GM12878 (cell line): ENCODE results near the gene EHD1. TPM values are rescaled to one million over a fixed set of nuclear protein-coding genes. Genes with fewer than 3 reads are reported as not detected.

Experiments
- CHD1 ChIP-seq: IDR thresholded peaks from 2 replicates; pipeline ENCODE4 v1.6.1; 2012; ENCODE audit warnings: low read depth, low read length, improper control_type of control experiment
- CHD2 ChIP-seq: IDR thresholded peaks from 2 replicates; pipeline ENCODE4 v1.6.1; 2011; ENCODE audit warnings: low read depth, low read length, improper control_type of control experiment, borderline replicate concordance
- FOXK2 ChIP-seq: fragments of 450-650 bp; IDR thresholded peaks from 2 replicates; pipeline ENCODE4 v1.6.1; 2017; ENCODE audit warnings: mild to moderate bottlenecking, moderate library complexity
- KDM1A ChIP-seq: fragments of 200-600 bp; sonication (generic); IDR thresholded peaks from 2 replicates; pipeline ENCODE4 v1.6.1; 2016; ENCODE audit warnings: borderline replicate concordance
- MXI1 ChIP-seq: fragments of 150-350 bp; IDR thresholded peaks from 2 replicates; pipeline ENCODE4 v1.6.1; 2011; ENCODE audit warnings: low read depth, mild to moderate bottlenecking, inconsistent platforms, low read length, improper control_type of control experiment
- NBN ChIP-seq: fragments of 450-650 bp; IDR thresholded peaks from 2 replicates; pipeline ENCODE4 v1.6.1; 2016
- NR2C1 ChIP-seq: fragments of 450-650 bp; IDR thresholded peaks from 2 replicates; pipeline ENCODE4 v1.6.1; 2017; ENCODE audit warnings: antibody characterized with exemption, mild to moderate bottlenecking, moderate library complexity
- POLR2AphosphoS2 ChIP-seq: IDR thresholded peaks from 2 replicates; pipeline ENCODE4 v1.6.1; 2011; ENCODE audit warnings: low read depth, mild to moderate bottlenecking, low read length, improper control_type of control experiment, moderate library complexity
- RELA ChIP-seq: fragments of 450-650 bp; IDR thresholded peaks from 2 replicates; pipeline ENCODE4 v1.8.0; 2014; ENCODE audit warnings: borderline replicate concordance; ENCODE audit not compliant: partially characterized antibody
- SIN3A ChIP-seq: IDR thresholded peaks from 2 replicates; pipeline ENCODE4 v1.6.1; 2012; ENCODE audit warnings: low read depth, low read length, improper control_type of control experiment
- SMARCA5 ChIP-seq: fragments of 450-650 bp; IDR thresholded peaks from 2 replicates; pipeline ENCODE4 v1.6.1; 2017; ENCODE audit warnings: mild to moderate bottlenecking
- SMC3 ChIP-seq: IDR thresholded peaks from 2 replicates; pipeline ENCODE4 v1.6.1; 2011; ENCODE audit warnings: low read length, improper control_type of control experiment, borderline replicate concordance
- SP1 ChIP-seq: IDR thresholded peaks from one replicate; pipeline ENCODE4 v1.6.1; 2011; ENCODE audit warnings: low read depth, low read length
- SUZ12 ChIP-seq: fragments of 200-600 bp; sonication (generic); IDR thresholded peaks from one replicate; pipeline ENCODE4 v1.6.1; 2018; ENCODE audit warnings: antibody characterized with exemption, mild to moderate bottlenecking; ENCODE audit not compliant: unreplicated experiment
- TCF3 ChIP-seq: IDR thresholded peaks from 2 replicates; pipeline ENCODE4 v1.6.1; 2012; ENCODE audit warnings: low read depth, mild to moderate bottlenecking, low read length, borderline replicate concordance; ENCODE audit not compliant: insufficient read depth
- YY1 ChIP-seq: IDR thresholded peaks from 2 replicates; pipeline ENCODE4 v1.6.1; 2011; ENCODE audit warnings: low read depth, mild to moderate bottlenecking, low read length
- ZNF24 ChIP-seq: fragments of 450-650 bp; IDR thresholded peaks from 2 replicates; pipeline ENCODE4 v1.6.1; 2017; ENCODE audit warnings: antibody characterized with exemption, mild to moderate bottlenecking
- ZNF622 ChIP-seq: fragments of 450-650 bp; IDR thresholded peaks from 2 replicates; pipeline ENCODE4 v1.6.1; 2017; ENCODE audit warnings: mild to moderate bottlenecking, inconsistent platforms
- ZNF687 ChIP-seq: fragments of 450-650 bp; IDR thresholded peaks from 2 replicates; pipeline ENCODE4 v1.6.1; 2017; ENCODE audit warnings: mild to moderate bottlenecking, moderate library complexity
- polyA plus RNA-seq, 11 experiments: library from polyadenylated mRNA; depleted of rRNA in 4 of 11; unstranded in 6 of 11; stranded (reverse) in 5 of 11; fragments of >200 nt; fragmentation: Nextera tagmentation in 4 of 11; fragmentation: Illumina TruSeq in 1 of 11; extraction: Ambion mirVana in 4 of 11; extraction: Trizol in 1 of 11; gene quantifications; 1 replicate in 1 of 11; 2 replicates in 10 of 11; pipeline versions ENCODE4 v1.2.1 to v1.2.3, GENCODE V29; 2011 to 2016; ENCODE audit warnings: inconsistent platforms in 2 of 11, missing spikeins in 2 of 11, low read depth in 1 of 11
- total RNA-seq, 4 experiments: library from RNA; depleted of rRNA in 3 of 4; stranded (reverse); fragments of >200 nt in 3 of 4; fragmentation: Illumina TruSeq in 1 of 4; extraction: Trizol in 1 of 4; gene quantifications; 2 replicates each; pipeline versions ENCODE4 v1.2.1 to v1.2.3, GENCODE V29; 2013 to 2021
- TF ChIP-seq, protein P1 (sequence below): fragments of 450-650 bp; IDR thresholded peaks from 2 replicates; pipeline ENCODE4 v1.6.1; 2017; ENCODE audit warnings: mild to moderate bottlenecking, moderate library complexity
- TF ChIP-seq, protein P2 (sequence below): fragments of 450-650 bp; IDR thresholded peaks from 2 replicates; pipeline ENCODE4 v1.6.1; 2017; ENCODE audit warnings: mild to moderate bottlenecking, low read depth, inconsistent platforms; ENCODE audit not compliant: poor library complexity, severe bottlenecking
- TF ChIP-seq, protein P3 (sequence below): IDR thresholded peaks from 2 replicates; pipeline ENCODE4 v1.6.1; 2012; ENCODE audit warnings: low read depth, low read length, improper control_type of control experiment

The EHD1 gene
- total and polyA plus RNA-seq, 10 of the 15 experiments (the other 5 are each of a cell fraction or from before 2014, with no cell fraction given), result 1.0 to 165 (median 66.5) TPM

- TF ChIP-seq ZNF687 (no peak), YY1 (no peak), NR2C1 (no peak), SUZ12 (no peak), NBN (peak; percentile 14; the same call in 1 of the 2 replicates), FOXK2 (no peak), TCF3 (no peak), CHD2 (no peak), POLR2AphosphoS2 (no peak), SP1 (no peak), CHD1 (0 out of 2 replicates have a peak, but pooled peaks have one; percentile 66), KDM1A (no peak), MXI1 (peak; percentile 46; the same call in 1 of the 2 replicates), SIN3A (no peak; the same call in 1 of the 2 replicates), SMC3 (no peak), ZNF24 (no peak), ZNF622 (no peak), RELA (no peak), SMARCA5 (peak; percentile 37; the same call in 1 of the 2 replicates)
- TF ChIP-seq, protein P1, sequence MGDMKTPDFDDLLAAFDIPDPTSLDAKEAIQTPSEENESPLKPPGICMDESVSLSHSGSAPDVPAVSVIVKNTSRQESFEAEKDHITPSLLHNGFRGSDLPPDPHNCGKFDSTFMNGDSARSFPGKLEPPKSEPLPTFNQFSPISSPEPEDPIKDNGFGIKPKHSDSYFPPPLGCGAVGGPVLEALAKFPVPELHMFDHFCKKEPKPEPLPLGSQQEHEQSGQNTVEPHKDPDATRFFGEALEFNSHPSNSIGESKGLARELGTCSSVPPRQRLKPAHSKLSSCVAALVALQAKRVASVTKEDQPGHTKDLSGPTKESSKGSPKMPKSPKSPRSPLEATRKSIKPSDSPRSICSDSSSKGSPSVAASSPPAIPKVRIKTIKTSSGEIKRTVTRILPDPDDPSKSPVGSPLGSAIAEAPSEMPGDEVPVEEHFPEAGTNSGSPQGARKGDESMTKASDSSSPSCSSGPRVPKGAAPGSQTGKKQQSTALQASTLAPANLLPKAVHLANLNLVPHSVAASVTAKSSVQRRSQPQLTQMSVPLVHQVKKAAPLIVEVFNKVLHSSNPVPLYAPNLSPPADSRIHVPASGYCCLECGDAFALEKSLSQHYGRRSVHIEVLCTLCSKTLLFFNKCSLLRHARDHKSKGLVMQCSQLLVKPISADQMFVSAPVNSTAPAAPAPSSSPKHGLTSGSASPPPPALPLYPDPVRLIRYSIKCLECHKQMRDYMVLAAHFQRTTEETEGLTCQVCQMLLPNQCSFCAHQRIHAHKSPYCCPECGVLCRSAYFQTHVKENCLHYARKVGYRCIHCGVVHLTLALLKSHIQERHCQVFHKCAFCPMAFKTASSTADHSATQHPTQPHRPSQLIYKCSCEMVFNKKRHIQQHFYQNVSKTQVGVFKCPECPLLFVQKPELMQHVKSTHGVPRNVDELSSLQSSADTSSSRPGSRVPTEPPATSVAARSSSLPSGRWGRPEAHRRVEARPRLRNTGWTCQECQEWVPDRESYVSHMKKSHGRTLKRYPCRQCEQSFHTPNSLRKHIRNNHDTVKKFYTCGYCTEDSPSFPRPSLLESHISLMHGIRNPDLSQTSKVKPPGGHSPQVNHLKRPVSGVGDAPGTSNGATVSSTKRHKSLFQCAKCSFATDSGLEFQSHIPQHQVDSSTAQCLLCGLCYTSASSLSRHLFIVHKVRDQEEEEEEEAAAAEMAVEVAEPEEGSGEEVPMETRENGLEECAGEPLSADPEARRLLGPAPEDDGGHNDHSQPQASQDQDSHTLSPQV, result no peak
- TF ChIP-seq, protein P2, sequence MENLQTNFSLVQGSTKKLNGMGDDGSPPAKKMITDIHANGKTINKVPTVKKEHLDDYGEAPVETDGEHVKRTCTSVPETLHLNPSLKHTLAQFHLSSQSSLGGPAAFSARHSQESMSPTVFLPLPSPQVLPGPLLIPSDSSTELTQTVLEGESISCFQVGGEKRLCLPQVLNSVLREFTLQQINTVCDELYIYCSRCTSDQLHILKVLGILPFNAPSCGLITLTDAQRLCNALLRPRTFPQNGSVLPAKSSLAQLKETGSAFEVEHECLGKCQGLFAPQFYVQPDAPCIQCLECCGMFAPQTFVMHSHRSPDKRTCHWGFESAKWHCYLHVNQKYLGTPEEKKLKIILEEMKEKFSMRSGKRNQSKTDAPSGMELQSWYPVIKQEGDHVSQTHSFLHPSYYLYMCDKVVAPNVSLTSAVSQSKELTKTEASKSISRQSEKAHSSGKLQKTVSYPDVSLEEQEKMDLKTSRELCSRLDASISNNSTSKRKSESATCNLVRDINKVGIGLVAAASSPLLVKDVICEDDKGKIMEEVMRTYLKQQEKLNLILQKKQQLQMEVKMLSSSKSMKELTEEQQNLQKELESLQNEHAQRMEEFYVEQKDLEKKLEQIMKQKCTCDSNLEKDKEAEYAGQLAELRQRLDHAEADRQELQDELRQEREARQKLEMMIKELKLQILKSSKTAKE, result no peak
- TF ChIP-seq, protein P3, sequence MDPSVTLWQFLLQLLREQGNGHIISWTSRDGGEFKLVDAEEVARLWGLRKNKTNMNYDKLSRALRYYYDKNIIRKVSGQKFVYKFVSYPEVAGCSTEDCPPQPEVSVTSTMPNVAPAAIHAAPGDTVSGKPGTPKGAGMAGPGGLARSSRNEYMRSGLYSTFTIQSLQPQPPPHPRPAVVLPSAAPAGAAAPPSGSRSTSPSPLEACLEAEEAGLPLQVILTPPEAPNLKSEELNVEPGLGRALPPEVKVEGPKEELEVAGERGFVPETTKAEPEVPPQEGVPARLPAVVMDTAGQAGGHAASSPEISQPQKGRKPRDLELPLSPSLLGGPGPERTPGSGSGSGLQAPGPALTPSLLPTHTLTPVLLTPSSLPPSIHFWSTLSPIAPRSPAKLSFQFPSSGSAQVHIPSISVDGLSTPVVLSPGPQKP, result 0 out of 2 replicates have a peak, but pooled peaks have one; percentile 38
Observed at GRCh38 chr11:64878223-64878493, 263 bp downstream of the EHD1 start (continued).
